Umbilical cord (tissue), 2 donors: Measurements from ENCODE around the gene DNAH17. TPM values are rescaled to one million over a fixed set of nuclear protein-coding genes. Genes with fewer than 3 reads are reported as not detected.

ENCODE experiments used
- DNase-seq: peaks from one replicate; pipeline ENCODE4 v3.0.0-alpha.2; 2015; ENCODE audit warnings: low spot score
- total RNA-seq: library from RNA; depleted of rRNA; stranded (reverse); fragments of >200 nt; gene quantifications from one replicate; pipeline ENCODE4 v1.2.3, GENCODE V29; 2014; ENCODE audit warnings: low replicate concordance; ENCODE audit not compliant: insufficient read depth

Gene DNAH17
- total RNA-seq, 1 donor from 2014 or later = not detected

DNA sequence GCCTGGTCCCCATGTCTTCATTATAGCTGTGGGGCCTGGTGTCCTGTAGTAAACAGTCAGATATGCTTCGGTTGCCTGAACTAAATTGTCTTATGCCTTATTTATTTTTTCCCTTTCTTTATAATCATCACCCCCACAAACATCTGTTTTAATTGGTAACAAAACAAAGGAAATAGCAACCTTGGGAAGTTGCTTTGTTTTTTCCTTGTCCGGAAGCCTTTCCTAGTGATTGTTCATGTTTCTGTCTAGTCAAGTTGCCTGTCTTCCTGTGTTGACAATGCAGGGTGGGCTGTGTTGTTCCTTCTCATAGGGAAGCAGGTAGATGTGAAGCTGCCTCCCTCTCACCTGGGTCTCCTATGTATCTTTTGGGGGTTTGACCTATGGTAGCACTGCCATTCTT, 182.0 kb downstream of the DNAH17 start:
- no peak for DNase-seq

DNA sequence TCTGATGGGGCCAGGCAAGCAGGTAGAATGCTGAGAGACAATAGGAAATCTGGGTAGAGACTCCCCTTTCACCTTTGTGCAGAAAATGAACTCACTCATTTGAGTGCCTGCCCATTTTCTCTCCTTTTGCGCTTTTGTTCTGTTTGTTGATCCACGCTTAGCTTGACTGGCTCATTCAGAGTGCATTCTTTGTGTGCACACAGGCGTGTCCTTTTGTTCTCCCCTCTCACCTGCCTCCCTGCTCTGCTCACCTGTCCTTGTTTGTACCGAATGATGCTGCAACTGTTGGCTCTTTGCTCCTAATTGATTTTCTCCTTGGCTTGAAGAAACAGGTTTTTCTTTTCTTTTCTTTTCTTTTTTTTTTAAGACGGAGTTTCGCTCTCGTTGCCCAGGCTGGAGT, 183.0 kb downstream of the DNAH17 start:
- no peak for DNase-seq

DNA sequence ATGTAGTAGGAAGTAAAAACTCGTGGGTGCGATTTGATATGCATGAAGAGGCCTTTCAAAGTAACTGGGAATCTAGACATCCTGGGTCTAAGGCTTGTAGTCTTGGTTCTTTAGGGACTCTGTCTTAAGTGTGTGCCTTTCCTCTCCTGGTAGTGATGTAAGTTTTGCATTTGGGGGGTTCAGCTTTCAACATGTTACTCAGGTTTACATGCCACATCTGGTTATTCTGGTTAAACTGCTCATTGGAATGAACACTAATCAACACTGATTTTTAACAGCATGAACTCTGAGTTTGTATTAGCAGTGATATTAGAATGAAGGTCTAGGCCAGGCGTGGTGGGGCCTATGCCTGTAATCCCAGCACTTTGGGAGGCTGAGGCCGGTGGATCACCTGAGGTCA, 183.6 kb downstream of the DNAH17 start:
- no peak for DNase-seq

DNA sequence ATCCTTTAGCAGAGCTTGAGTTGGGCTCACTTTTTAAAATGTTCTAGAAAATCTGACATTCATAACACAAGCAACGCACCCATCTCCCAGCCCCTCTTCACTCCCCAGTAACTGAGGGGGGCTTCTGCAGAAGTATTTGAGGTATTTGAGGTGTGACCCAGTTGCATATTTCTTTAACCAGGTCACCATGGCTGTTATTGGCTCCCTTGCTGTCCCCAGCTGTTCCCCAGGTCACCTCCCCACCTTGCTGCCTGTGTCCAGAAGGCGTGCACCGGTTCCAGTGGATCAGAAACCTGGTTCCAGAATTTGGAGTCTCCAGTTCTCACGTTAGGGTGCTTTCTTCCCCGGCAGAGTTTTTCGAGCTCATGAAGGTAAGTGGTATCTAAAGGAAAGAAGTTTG, 184.9 kb downstream of the DNAH17 start:
- DNase-seq = no peak

DNA sequence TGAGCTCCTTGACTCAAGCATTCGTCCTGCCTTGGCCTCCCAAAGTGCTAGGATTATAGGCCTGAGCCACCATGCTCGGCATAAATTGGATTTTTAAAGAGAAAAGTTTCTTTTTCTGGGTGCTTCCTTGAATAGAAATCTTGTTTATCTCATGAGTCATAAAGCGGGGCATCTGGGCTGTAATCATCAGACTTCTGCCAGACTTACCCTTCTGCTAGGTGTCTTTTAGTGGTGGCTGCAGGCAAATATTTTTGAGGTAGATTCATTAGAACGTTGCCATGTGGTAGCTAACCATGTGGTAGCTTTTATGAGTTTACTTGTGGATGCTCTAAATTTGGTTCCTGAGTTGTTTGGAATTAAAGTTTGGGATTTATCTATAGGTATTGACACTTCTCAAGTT, 185.4 kb downstream of the DNAH17 start:
- DNase-seq = peak; percentile 54

DNA sequence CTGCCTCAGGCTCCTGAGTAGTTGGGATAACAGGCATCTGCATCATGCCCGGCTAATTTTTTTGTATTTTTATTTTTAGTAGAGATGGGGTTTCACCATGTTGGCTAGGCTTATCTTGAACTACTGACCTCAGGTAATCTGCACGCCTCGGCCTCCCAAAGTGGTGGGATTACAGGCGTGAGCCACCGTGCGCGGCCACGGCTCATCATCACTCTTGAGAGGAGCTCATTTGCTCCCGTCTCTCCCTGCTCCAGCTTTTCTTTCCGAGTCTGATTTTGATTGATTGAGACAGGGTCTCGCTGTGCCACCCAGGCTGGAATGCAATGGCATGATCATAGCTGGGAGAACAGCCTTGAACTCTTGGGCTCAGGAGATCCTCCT, 186.2 kb downstream of the DNAH17 start:
- DNase-seq = no peak

DNA sequence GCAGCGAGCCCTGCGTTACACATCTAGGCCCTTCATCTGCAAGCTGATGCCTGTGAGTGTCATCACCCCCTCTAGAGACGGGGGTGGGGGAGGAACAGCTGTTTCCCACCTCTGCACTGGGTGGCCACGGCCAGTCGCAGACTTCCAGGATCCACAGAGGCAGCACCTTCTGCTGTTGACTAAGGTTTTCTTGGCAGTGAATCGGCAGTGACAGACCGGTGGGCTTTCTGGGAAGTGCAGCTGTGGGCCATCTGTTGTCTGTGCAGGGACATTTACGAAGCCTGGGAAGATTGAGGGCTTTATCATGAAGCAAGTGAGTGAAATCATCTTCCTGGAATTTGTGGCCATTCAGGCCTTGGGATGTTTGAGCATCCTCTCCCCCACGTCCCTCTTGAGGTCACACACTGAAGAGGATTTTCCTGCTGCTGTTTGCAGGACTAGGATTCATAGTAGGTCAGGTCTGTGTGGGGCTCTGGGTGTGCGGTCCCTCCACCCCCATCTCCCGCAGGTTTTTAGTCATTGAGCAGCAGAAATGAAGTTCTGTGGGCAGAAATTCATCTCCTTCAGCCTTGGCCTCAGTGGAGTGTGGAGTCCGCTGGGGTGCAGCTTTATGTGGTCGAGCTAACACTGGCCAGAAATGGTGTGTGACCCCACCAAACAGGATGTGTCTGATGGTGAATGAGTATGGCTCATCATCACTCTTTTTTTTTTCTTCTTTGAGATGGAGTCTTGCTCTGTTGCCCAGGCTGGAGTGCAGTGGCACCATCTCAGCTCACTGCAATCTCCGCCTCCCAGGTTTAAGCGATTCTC, 186.8 kb downstream of the DNAH17 start:
- peak; percentile 65 for DNase-seq

DNA sequence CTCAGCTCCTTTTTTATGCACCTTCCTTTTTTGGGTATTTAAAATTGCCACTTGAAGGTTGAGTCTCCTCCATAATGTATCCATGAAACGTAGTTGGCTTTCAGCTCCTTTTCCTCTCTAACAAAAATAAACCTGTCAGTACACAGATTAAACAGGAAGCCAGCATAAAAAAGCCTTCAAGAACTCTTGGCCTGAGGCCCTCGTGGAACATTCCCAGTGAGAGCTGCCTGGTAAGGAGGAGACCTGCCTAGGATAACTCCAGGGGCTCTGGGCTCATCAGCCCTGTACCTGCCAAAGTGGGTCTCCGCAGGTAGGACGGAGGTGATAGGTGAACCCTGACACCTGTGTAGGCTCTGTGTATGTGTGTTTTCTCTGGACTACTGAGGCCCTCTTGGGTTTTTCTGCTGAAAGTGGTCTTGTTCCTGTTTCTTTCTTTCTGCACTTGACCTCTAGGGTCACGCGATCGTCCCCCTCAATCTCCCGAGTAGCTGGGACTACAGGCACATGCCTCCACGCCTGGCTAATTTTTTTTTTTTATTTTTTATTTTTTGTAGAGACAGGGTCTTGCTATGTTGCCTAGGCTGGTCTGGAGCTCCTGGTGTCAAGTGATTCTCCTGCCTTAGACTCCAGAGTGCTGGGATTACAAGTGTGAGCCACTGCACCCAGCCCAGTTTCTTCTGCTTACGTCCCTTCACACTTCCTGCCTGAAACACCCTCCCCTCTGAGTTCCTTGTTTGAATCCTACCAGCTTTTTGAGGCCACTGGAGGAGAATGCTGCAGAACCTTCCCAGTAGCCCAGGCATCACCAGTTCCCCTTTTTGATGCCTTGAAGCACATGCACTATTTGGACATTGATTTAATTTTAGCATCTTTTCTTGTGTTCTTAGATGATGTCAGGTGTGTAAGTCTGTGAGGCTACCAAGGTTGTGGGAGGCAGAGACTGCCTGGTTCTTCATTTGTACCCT, 188.9 kb downstream of the DNAH17 start:
- DNase-seq = no peak

DNA sequence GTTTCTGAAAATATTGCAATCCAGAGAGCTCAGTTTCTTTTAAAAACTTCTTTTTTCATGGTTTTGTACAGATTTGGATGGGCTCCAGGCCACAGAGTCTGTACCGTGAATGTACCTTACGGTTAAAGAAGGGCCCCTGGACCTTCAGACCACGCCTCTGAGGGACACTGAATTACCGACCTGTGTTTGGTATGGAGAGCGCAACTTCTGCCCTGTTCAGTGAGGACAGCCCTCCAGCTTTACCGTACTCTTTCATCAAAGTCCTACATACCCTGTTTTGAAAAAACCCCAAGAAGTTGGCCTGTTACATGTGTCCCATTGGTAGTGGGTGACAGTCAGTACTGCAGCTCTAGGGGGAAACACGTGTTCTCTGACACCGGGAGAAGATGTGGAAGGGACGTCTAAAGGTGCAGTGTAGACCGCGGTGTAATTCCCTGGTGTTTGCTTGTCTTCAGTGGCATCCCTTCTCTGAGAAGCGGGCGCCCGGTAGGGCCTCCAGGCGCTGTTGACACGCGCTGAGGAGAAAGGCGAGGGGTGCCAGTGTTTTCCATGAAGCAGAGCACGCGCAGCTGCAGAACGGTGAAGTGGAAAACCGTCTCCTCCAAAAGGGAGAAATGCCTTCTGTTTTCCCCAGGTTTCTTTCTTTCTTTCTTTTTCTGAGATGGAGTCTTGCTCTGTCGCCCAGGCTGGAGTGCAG, 192.6 kb downstream of the DNAH17 start:
- DNase-seq = no peak

DNA sequence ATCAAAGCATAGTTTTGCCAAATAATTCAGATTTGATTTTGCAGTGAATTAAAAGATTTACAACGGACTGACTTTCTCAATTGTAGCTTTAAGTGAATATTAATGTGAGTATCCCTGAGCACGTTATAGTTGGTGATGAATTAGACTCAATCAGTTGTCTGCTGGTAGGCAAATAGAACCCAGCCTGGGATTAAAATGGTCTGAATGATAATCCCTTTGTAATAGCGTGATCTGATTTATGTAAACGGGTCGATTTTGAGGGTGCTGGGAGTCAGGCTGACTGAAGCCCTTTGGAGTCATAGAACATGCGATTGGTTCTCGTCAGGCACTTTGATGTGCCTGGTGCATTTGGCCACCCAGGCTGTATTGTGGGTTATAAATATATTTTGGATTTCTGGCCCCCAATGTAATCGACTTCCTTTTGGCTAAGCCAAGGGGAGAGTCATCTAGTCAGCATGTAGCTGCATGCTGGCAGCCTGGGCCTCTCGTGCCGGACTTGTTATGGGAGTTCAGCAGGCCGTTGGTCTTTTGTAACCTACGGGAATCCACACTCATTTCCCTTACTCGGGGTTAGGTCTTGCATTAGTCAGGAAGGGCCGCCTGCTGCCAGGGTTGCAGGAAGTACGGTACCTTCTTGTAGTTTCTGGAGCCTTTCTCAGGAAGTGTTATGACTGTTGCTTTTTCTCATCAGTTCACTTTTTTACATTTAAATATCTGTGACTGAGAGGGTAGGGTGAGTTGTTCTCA, 193.3 kb downstream of the DNAH17 start:
- DNase-seq = peak; percentile 73

DNA sequence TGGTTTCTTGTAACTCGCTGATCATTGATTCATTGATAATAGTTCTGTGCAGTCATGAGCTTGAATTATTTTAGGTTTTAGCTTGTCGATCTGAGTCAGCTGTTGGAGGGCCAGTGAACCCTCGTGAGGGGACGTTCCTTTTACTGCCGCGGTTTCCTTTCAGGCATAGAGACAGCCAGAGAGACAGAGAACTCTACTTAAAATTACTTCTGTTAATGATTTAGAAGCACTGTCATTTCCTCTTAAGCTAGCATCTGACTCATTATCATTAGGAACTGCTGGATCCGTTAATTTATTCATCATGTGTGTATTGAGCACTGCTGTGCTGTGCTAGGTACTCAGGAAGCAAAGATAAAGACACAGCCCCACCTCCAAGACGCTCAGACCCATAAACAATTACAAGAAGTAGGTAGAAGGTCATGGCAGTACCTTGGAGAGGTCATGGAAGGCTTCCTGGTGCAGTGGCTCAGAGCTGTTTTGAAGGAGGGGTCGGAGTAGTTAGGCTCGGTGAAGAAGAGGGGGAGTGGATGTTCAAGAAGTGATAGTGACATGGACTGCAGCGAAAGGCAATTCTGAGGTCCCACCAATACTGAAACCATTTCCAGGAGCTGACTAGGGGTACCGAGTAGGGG, 195.5 kb downstream of the DNAH17 start:
- DNase-seq = no peak

DNA sequence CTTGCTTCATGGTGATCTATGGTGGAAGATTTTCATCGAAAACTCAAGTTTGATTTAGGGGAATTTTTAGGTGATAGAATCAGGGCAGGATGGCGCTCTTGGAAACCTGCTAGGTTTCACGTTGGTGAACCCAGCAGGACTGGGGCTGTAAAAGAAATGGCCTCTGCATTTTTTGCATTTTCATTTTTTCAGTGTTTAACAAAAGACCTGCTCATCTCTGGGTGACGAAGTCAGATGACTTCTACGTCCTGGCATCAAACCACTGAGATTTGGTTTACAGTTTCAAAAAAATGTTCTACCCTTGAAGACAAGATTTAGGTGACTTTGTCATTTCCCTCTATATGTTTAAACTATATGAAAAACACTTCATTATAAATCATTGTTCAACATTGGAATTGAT, 196.8 kb downstream of the DNAH17 start:
- no peak for DNase-seq

DNA sequence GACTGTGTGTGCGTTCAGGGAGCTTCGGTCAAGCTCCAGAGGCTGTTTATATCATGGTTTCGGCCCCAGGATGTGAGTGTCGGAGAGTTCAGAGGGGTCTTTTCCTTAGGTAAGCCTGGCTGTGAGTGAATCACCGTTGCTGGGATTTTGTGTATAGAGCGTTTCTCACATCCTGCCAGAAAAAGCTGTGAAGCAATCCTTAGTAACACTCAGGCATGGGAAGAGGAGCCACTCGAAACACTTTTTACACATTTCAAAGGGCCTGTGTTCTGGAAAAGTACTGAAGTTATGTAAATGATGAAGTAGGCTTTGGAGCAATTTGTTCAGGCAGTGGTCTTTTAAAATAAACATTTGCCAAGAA, 198.1 kb downstream of the DNAH17 start:
- no peak for DNase-seq

DNA sequence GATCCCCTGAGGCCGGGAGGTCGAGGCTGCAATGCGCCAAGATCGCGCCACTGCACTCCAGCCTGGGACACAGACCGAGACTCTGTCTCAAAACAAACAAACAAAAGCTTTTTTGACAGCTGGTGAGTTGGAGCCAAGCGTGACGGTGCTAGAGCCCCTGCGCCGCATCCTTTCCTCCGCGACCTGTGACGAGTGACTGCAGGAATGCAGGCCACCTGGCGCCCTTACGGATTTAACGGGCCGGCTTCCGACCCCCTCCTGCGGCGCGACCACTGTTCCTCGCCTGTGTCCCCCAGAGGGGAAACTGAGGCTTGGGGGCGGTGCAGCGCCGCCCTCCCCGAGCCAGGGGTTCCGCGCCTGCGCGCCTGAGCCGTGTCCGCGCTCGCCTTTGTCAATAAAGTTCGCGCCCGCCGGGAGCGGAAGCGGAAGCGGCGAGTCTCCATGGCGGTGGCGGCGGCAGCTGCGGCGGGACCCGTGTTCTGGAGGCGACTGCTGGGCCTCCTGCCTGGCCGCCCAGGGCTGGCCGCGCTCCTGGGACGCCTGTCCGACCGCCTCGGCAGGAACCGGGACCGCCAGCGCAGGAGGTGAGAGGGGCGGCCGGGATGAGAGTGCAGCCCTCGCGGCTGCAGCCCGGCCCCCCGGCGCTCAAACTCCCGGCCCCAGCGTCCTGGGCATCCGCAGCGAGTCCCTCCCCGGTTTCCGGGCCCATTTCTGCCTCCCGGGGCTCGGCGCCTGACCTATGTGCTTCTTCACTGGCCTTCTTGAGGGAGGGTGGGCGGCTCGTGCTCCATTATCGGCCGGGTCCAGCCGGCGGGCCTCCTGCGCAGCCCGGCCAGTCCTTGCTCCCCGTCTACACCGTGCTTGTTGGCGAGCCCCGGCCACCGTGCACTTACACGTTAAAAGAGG, 198.7 kb downstream of the DNAH17 start, which contains the start of gene PGS1:
Gene PGS1, plus strand, starts transcription at position 425 of the 906 bp plus-strand sequence. Its CDS starts 17 bp downstream, at position 442.
- peak; percentile 69 for DNase-seq

DNA sequence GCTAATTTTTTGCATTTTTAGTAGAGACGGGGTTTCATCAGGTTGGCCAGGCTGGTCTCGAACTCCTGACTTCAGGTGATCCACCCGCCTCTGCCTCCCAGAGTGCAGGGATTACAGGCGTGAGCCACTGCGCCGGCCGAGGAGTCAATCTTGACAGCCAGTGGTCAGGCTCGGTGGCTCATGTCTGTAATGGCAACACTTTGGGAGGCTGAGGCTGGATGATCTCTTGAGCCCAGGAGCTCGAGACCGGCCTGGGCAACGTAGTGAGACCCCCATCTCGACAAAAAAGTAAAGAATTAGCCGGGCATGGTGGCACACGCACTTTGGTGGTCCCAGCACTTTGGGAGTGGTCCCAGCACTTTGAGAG, 199.4 kb downstream of the DNAH17 start:
- DNase-seq = no peak

DNA sequence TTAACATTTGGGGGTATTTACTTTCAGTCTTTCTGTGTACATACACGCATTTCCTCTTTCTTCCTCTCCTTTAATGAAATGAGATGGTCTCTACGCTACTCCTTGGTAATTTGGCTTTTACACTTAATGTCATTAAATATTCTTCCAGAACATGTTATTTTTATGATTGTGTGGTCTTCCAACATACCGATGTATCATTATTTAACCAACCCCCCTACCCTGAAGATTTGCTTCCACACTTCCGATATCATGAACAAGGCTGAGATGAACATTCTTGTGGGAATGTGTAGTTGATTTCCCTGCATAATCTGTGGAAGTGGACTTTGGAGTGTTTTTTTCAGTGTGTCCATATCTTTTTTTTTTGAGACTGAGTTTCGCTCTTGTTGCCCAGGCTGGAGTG, 201.0 kb downstream of the DNAH17 start:
- DNase-seq = no peak

DNA sequence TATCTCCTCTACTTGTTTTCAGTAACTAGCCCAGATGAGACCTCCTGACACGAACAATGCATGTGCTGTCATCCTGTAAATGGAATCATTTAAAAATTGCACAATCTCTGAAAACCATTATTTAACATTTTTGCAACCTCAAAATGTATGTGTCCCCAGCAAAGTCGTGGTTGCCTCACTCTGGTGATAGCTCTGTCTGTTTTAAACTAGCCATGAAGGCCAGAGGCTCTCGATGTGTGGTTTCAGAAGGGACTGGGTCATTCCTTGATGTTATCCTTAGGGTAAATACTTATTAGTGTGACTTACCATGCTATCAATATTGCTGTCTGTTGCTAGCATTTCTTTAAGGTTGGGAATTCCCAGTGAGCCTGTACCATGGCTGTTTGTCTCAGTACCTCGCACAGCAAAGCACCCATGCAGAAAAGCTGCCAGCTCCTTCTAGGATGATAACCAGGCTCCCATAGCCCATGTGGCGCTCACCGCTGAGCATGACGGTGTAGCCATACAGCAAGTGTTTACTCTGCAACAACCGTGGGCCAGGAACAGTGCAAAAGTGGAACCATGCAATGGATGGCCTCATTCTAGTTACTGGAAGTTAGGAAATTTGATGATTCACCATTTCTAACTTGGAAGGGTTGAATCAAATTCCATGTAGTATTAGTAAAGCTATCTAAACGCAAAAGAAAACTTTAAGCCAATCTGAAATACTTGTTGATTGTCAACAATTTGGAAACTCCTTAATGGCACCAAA, 201.6 kb downstream of the DNAH17 start:
- peak; percentile 69 for DNase-seq

DNA sequence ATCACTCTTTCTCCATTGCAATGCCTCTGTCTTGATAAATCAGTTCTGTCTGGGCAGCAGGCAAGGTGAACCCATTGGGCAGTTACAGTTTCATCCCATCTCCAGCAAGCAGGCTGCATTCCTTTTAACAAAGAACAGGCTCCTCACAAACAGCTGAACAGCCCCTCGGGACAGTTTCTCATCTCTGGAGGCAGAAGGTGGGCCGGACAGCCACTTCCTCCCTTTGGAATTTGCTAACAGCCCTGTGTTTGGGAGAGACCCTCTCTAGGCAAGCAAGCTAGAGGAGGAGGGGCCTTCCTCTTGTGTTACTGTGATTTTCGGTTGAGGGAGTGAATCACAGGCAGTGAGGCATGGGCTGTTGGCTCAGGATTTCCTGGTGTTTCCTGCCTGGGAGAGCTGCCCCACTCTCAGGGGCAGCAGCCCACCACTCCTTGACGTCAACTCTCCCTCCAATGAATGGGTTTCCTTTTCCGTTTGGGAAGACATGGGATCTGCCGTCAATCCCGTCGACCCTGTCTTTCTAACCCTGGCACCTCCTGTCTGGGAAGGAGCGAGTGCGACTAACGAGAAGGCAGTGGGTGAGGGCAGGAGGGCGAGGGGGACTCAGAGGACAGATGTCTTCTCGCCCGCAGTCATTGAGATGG, 202.4 kb downstream of the DNAH17 start:
- DNase-seq = peak; percentile 61

DNA sequence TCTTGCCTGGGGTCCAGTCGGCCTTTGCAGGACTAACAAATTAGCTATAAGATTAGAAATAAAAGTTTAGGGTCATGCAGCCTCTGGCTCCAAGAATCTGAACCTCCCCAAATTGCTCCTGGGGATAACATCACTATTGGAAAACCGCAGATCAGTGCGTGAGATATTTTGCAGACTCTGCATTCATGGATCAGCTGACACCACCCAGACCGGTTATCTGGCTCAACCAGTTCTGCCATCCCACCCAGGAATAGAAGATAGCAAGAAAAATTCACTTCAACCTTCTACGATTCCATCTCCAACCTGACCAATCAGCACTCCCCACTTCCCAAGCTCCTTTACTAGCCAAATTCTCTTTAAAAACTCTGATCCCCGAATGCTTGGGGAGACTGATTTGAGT, 203.0 kb downstream of the DNAH17 start:
- no peak for DNase-seq
